ENCODE results near the gene CREBBP.

Gene CREBBP

DNA sequence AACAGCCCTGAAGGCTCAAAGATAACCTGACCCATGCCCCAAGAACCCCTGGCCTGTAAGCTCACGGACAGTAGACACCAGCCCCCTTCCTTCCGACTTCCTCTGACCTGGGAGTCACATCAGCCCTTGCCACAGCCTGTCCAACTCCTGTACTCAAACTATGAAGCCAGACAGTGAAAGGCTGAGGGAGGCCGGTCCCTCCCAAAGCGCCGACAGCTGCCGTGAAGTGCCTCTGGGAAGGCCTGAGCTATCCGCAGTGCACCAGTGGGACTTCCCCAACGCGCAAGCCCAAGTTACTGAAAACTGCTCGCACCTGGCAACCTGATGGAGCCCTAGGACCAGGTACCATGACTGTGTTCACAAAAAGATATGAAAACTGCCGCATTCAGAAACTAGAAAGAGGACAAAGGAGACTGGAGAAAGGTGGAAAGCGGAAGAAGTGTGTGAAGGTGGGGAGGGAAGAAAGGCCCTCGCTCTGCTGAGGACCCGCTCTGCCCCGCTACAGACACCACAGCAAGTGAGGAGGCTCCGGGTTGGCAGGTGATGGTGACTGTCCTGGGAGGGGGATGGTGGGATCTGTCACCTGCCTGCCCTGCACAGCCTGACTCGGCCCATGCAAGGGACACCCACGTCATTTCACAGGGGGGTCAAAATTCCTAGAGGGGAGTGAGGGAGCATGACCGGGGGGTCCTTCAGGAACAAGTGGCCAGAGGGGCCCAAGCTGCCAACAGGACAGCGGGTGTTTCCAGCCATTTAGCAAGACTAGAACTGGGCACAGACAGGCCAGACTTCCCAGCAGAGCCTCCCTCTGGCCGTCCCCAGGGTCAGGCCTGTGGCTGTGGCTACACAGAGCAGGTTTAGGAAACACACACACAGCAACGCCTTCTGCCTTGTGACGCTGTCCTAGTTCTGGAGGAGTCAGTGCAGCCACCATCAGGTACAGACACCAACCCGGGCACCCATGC lies 150.1 kb downstream of the CREBBP start:
- no peak overlapping the region for H2AFZ ChIP-seq (ENCODE audit: low read length)
- no peak overlapping the region for H3K4me3 ChIP-seq (ENCODE audit: low read length in 2 of 2)
- peak overlapping the region; percentile 55 for H3K23ac ChIP-seq (ENCODE audit: low read depth, low read length, poor library complexity)
- H2AK5ac ChIP-seq (ENCODE audit: low read depth, low read length), result no peak overlapping the region
- H3K14ac ChIP-seq (ENCODE audit: low read length), result no peak overlapping the region
- peaks cover 0 to 3% of the 10 kb centered on the region in 2 donors for H3K4me1 ChIP-seq (ENCODE audit: control insufficient read depth in 2 of 2, insufficient read depth in 1 of 2, low read depth in 1 of 2, low read length in 2 of 2)
- H4K91ac ChIP-seq (ENCODE audit: low read depth, low read length, poor library complexity), result no peak overlapping the region
- no peak overlapping the region for H2BK5ac ChIP-seq (ENCODE audit: low read length)
- peak overlapping the region; percentile 48 for H3K18ac ChIP-seq (ENCODE audit: low read length)
- H3K79me1 ChIP-seq (ENCODE audit: low read depth, low read length), result peaks cover 24% of the 10 kb centered on the region
- WGBS, 2 donors (ENCODE audit: extremely low coverage in 2 of 2, insufficient read length in 2 of 2, insufficient replicate concordance in 1 of 2), result no CpG with 5 or more reads among the region's 24 CpGs
- H4K8ac ChIP-seq (ENCODE audit: low read depth, low read length), result no peak overlapping the region
- peak overlapping the region; percentile 66 for H3K4ac ChIP-seq (ENCODE audit: low read length)
- H2BK120ac ChIP-seq (ENCODE audit: low read depth, low read length), result no peak overlapping the region
- DNase-seq (ENCODE audit: low spot score), result no peak
- H3K4me2 ChIP-seq (ENCODE audit: insufficient read depth, low read length, poor library complexity, severe bottlenecking), result no peak overlapping the region
- H2BK12ac ChIP-seq (ENCODE audit: low read length), result no peak overlapping the region
- no peaks in the 10 kb centered on the region for H3K27me3 ChIP-seq (ENCODE audit: control insufficient read depth in 3 of 3, insufficient read depth in 3 of 3, low read depth in 1 of 3, low read length in 3 of 3)
- peaks cover 66 to 93% of the 10 kb centered on the region in 2 donors for H3K36me3 ChIP-seq (replicated peaks in 1 of 2; ENCODE audit: control insufficient read depth in 2 of 2, insufficient read depth in 2 of 2, low read length in 2 of 2)
- H3K9me3 ChIP-seq (replicated peaks in 1 of 2; ENCODE audit: control insufficient read depth in 2 of 2, insufficient read depth in 1 of 2, low read depth in 1 of 2, low read length in 2 of 2), result peaks cover 0 to 10% of the 10 kb centered on the region in 2 donors
- H3K9ac ChIP-seq (ENCODE audit: low read depth, low read length, poor library complexity), result no peak overlapping the region
- no peak overlapping the region for H3K27ac ChIP-seq (replicated peaks; ENCODE audit: low read length)
- no peak overlapping the region for H2BK15ac ChIP-seq (ENCODE audit: low read length)

DNA sequence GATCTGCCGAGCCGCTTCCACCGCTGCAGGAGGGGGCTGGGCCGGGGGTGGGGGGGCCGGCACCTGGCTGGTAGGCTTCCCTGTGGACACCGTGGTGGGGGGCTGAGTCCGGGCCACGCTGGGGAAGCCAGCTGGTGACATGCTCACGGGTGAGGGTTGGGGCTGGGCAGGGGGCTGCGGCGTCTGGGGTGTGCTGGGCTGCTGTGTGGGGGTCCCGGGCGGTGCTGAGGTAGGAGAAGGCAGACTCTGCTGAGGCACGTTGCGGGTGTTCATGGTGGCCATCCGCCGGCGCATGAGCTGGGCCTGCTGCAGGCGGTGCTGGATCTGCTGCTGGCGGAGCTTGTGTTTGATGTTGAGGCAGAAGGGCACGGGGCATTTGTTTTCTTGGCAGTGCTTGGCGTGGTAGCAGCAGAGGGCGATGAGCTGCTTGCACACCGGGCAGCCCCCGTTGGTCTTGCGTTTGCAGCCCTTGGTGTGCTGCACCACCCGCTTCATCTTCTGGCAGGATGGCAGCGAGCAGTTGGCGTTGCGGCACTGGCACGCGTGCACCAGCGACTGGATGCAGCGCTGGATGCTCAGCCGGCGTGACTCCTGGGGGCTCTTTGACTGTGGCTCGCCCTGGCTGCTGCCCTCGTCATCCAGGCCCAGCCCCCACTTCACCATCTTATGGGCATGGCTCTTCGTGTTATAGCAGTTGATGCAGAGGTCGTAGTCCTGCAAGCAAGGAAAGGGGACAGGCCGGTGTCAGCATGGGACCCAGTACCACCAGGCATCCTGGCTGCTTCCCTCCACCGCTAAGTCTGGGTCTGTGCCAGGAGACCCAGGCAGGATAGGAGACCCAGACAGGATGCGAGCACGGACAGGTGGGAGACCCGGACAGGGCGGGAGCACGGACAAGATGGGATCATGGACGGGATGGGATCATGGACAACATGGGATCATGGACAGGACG lies 151.1 kb downstream of the CREBBP start:
- DNase-seq (ENCODE audit: low spot score), result no peak
- Histone ChIP-seq H2AFZ (ENCODE audit: low read length) (no peak overlapping the region), H2BK5ac (ENCODE audit: low read length) (no peak overlapping the region), H3K14ac (ENCODE audit: low read length) (no peak overlapping the region), H2BK15ac (ENCODE audit: low read length) (no peak overlapping the region), H3K23ac (ENCODE audit: low read depth, low read length, poor library complexity) (peak overlapping the region; percentile 43), H3K4me2 (ENCODE audit: insufficient read depth, low read length, poor library complexity, severe bottlenecking) (no peak overlapping the region), H3K27ac (replicated peaks; ENCODE audit: low read length) (no peak overlapping the region), H2BK12ac (ENCODE audit: low read length) (no peak overlapping the region), H4K91ac (ENCODE audit: low read depth, low read length, poor library complexity) (no peak overlapping the region), H2BK120ac (ENCODE audit: low read depth, low read length) (no peak overlapping the region), H3K4ac (ENCODE audit: low read length) (no peak overlapping the region), H3K4me3 (ENCODE audit: low read length in 2 of 2) (no peak overlapping the region), H3K4me1 (ENCODE audit: control insufficient read depth in 2 of 2, insufficient read depth in 1 of 2, low read depth in 1 of 2, low read length in 2 of 2) (peaks cover 0 to 3% of the 10 kb centered on the region in 2 donors), H3K18ac (ENCODE audit: low read length) (peak overlapping the region; percentile 48), H3K36me3 (replicated peaks in 1 of 2; ENCODE audit: control insufficient read depth in 2 of 2, insufficient read depth in 2 of 2, low read length in 2 of 2) (peaks cover 57 to 83% of the 10 kb centered on the region in 2 donors), H4K8ac (ENCODE audit: low read depth, low read length) (peak overlapping the region; percentile 43), H3K79me1 (ENCODE audit: low read depth, low read length) (peaks cover 17% of the 10 kb centered on the region), H3K9ac (ENCODE audit: low read depth, low read length, poor library complexity) (peak overlapping the region; percentile 44), H3K27me3 (ENCODE audit: control insufficient read depth in 3 of 3, insufficient read depth in 3 of 3, low read depth in 1 of 3, low read length in 3 of 3) (no peaks in the 10 kb centered on the region), H3K9me3 (replicated peaks in 1 of 2; ENCODE audit: control insufficient read depth in 2 of 2, insufficient read depth in 1 of 2, low read depth in 1 of 2, low read length in 2 of 2) (peaks cover 0 to 7% of the 10 kb centered on the region in 2 donors), H2AK5ac (ENCODE audit: low read depth, low read length) (no peak overlapping the region)
- WGBS, 2 donors (ENCODE audit: extremely low coverage in 2 of 2, insufficient read length in 2 of 2, insufficient replicate concordance in 1 of 2), result no CpG with 5 or more reads among the region's 49 CpGs

DNA sequence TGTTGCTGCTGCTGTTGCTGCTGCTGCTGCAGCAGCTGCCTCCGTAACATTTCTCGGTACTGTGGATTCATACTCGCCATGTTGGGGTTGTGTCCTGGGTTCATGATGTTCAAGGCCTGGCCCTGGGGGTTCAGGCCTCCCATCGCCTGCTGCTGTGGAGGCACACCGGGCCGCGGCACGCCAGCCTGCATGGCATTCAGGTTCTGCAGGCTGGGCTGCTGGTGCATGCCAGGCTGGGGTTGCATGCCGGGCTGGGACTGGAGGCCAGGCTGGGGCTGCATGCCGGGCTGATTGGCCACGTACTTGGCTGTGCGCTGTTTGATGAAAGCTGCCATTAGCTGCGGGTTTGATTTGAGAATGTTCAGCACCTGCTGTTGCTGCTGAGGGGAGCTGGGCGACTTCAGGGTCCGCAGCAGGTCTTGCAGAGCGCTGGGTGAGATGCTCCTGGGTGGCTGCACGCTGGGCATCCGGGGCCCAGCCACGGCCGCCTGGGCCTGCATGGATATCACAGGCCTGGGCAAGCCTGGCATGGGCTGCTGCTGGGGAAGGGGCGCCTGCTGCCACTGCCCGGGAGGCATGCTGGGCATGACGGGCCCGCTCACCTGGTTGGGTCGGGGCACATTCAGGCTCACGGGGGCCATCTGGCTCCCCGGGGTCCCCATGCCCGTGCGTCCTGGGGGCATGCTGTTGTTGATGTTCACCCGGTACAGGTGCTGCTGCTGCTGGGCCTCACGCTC lies 151.9 kb downstream of the CREBBP start:
- Histone ChIP-seq H2AK5ac (ENCODE audit: low read depth, low read length) (no peak overlapping the region), H3K4ac (ENCODE audit: low read length) (no peak overlapping the region), H3K4me1 (ENCODE audit: control insufficient read depth in 2 of 2, insufficient read depth in 1 of 2, low read depth in 1 of 2, low read length in 2 of 2) (peaks cover 0 to 3% of the 10 kb centered on the region in 2 donors), H2BK15ac (ENCODE audit: low read length) (no peak overlapping the region), H2BK12ac (ENCODE audit: low read length) (no peak overlapping the region), H3K9ac (ENCODE audit: low read depth, low read length, poor library complexity) (no peak overlapping the region), H3K23ac (ENCODE audit: low read depth, low read length, poor library complexity) (peak overlapping the region; percentile 65), H3K14ac (ENCODE audit: low read length) (no peak overlapping the region), H3K18ac (ENCODE audit: low read length) (no peak overlapping the region), H3K27ac (replicated peaks; ENCODE audit: low read length) (no peak overlapping the region), H3K9me3 (replicated peaks in 1 of 2; ENCODE audit: control insufficient read depth in 2 of 2, insufficient read depth in 1 of 2, low read depth in 1 of 2, low read length in 2 of 2) (peaks cover 0 to 2% of the 10 kb centered on the region in 2 donors), H3K27me3 (ENCODE audit: control insufficient read depth in 3 of 3, insufficient read depth in 3 of 3, low read depth in 1 of 3, low read length in 3 of 3) (no peaks in the 10 kb centered on the region), H2BK120ac (ENCODE audit: low read depth, low read length) (no peak overlapping the region), H4K8ac (ENCODE audit: low read depth, low read length) (no peak overlapping the region), H2AFZ (ENCODE audit: low read length) (no peak overlapping the region), H4K91ac (ENCODE audit: low read depth, low read length, poor library complexity) (no peak overlapping the region), H3K4me2 (ENCODE audit: insufficient read depth, low read length, poor library complexity, severe bottlenecking) (no peak overlapping the region), H2BK5ac (ENCODE audit: low read length) (no peak overlapping the region), H3K79me1 (ENCODE audit: low read depth, low read length) (peaks cover 14% of the 10 kb centered on the region), H3K4me3 (ENCODE audit: low read length in 2 of 2) (peak overlapping the region in 1 of 2 donors; percentile 16), H3K36me3 (replicated peaks in 1 of 2; ENCODE audit: control insufficient read depth in 2 of 2, insufficient read depth in 2 of 2, low read length in 2 of 2) (peaks cover 51 to 76% of the 10 kb centered on the region in 2 donors)
- no CpG with 5 or more reads among the region's 31 CpGs for WGBS, 2 donors (ENCODE audit: extremely low coverage in 2 of 2, insufficient read length in 2 of 2, insufficient replicate concordance in 1 of 2)
- DNase-seq (ENCODE audit: low spot score), result no peak

Measured in neuronal stem cell (in vitro differentiated cells).